Hepatocyte (in vitro differentiated cells): ENCODE results near the gene ZBTB21. TPM values are rescaled to one million over a fixed set of nuclear protein-coding genes. Genes with fewer than 3 reads are reported as not detected.

Experiments
- DNase-seq: peaks from one replicate; pipeline ENCODE4 v3.0.0-alpha.2; 2016; ENCODE audit warnings: low spot score
- H2AFZ ChIP-seq: fragments of 200-600 bp; sonication (generic); 2 replicates; pipeline ENCODE4 v1.6.0; 2016; ENCODE audit warnings: antibody characterized with exemption, mild to moderate bottlenecking
- H3K27ac ChIP-seq: fragments of 200-600 bp; sonication (generic); 2 replicates; pipeline ENCODE4 v1.5.1; 2016; ENCODE audit warnings: mild to moderate bottlenecking
- H3K27me3 ChIP-seq: fragments of 200-600 bp; sonication (generic); 2 replicates; pipeline ENCODE4 v1.6.1; 2016
- H3K36me3 ChIP-seq: fragments of 200-600 bp; sonication (generic); replicated peaks from 2 replicates; pipeline ENCODE4 v1.5.1; 2016; ENCODE audit warnings: low read depth; ENCODE audit not compliant: insufficient read depth
- H3K4me1 ChIP-seq: fragments of 200-600 bp; sonication (generic); 2 replicates; pipeline ENCODE4 v1.5.1; 2016; ENCODE audit warnings: mild to moderate bottlenecking, moderate library complexity; ENCODE audit not compliant: insufficient read depth
- H3K4me2 ChIP-seq: fragments of 200-600 bp; sonication (generic); 2 replicates; pipeline ENCODE4 v1.6.0; 2016
- H3K4me3 ChIP-seq: fragments of 200-600 bp; sonication (generic); 2 replicates; pipeline ENCODE4 v1.5.1; 2016; ENCODE audit warnings: mild to moderate bottlenecking
- H3K79me2 ChIP-seq: fragments of 200-600 bp; sonication (generic); 2 replicates; pipeline ENCODE4 v1.6.0; 2017; ENCODE audit warnings: mild to moderate bottlenecking
- H3K9me2 ChIP-seq: fragments of 200-600 bp; sonication (generic); replicated peaks from 2 replicates; pipeline ENCODE4 v1.6.0; 2017; ENCODE audit warnings: mild to moderate bottlenecking; ENCODE audit not compliant: insufficient read depth
- H3K9me3 ChIP-seq: fragments of 200-600 bp; sonication (generic); 2 replicates; pipeline ENCODE4 v1.5.1; 2016; ENCODE audit warnings: low read depth, mild to moderate bottlenecking
- H4K20me1 ChIP-seq: fragments of 200-600 bp; sonication (generic); 2 replicates; pipeline ENCODE4 v1.6.0; 2016; ENCODE audit warnings: mild to moderate bottlenecking; ENCODE audit not compliant: insufficient read depth, poor library complexity, severe bottlenecking
- CTCF ChIP-seq: fragments of 200-600 bp; sonication (generic); IDR thresholded peaks from 2 replicates; pipeline ENCODE4 v1.5.1; 2016; ENCODE audit warnings: antibody characterized with exemption, mild to moderate bottlenecking; ENCODE audit not compliant: poor library complexity
- EZH2 ChIP-seq: fragments of 200-600 bp; sonication (generic); IDR thresholded peaks from 2 replicates; pipeline ENCODE4 v1.6.1; 2016; ENCODE audit warnings: antibody characterized with exemption, mild to moderate bottlenecking, borderline replicate concordance
- EZH2phosphoT487 ChIP-seq: fragments of 200-600 bp; sonication (generic); IDR thresholded peaks from one replicate; pipeline ENCODE4 v1.6.1; 2018; ENCODE audit warnings: antibody characterized with exemption, mild to moderate bottlenecking, low read depth, moderate library complexity; ENCODE audit not compliant: unreplicated experiment, severe bottlenecking
- WGBS: methylation state at CpG from one replicate; pipeline ENCODE4 v1.1.6; 2016; ENCODE audit warnings: low lambda C conversion rate; ENCODE audit errors: missing lambda C conversion rate; 5-methylcytosine and 5-hydroxymethylcytosine counted together
- polyA plus RNA-seq: library from polyadenylated mRNA; unstranded; fragments of >200 nt; fragmentation: Nextera tagmentation; extraction: Ambion mirVana; gene quantifications from 2 replicates; pipeline ENCODE4 v1.2.1, GENCODE V29; 2016
- total RNA-seq: library from RNA; depleted of rRNA; stranded (reverse); fragments of >200 nt; gene quantifications from 2 replicates; pipeline ENCODE4 v1.2.3, GENCODE V29; 2014

ZBTB21 gene
- total and polyA plus RNA-seq, 2 experiments from 2014 or later: 6.0 to 21.5 TPM

GRCh38 chr21:42037516-42037915 lies 27.4 kb upstream of the ZBTB21 start:
- no peak for TF ChIP-seq CTCF
- H4K20me1 ChIP-seq: no peaks in the 10 kb centered on the region
- no peak for DNase-seq
- no peak overlapping the region for H3K4me3 ChIP-seq
- H3K9me3 ChIP-seq: no peaks in the 10 kb centered on the region
- no peaks in the 10 kb centered on the region for H3K9me2 ChIP-seq
- no peaks in the 10 kb centered on the region for H3K27me3 ChIP-seq
- peak overlapping the region; percentile 14 for H2AFZ ChIP-seq
- WGBS: 95% methylated on average over 9 of the region's 9 CpGs
- peak overlapping the region; percentile 92 for H3K27ac ChIP-seq
- peak overlapping the region; percentile 18 for H3K4me2 ChIP-seq
- H3K79me2 ChIP-seq: no peaks in the 10 kb centered on the region
- peaks cover 23% of the 10 kb centered on the region for H3K4me1 ChIP-seq
- H3K36me3 ChIP-seq: no peaks in the 10 kb centered on the region

GRCh38 chr21:42036313-42036712 lies 26.2 kb upstream of the ZBTB21 start:
- no peak for DNase-seq
- no peaks in the 10 kb centered on the region for H3K36me3 ChIP-seq
- H4K20me1 ChIP-seq: no peaks in the 10 kb centered on the region
- TF ChIP-seq EZH2 (no peak), EZH2phosphoT487 (no peak), CTCF (no peak)
- no peaks in the 10 kb centered on the region for H3K9me2 ChIP-seq
- H3K4me3 ChIP-seq: no peak overlapping the region
- no peak overlapping the region for H3K27ac ChIP-seq
- no peaks in the 10 kb centered on the region for H3K27me3 ChIP-seq
- H3K4me1 ChIP-seq: peaks cover 23% of the 10 kb centered on the region
- H2AFZ ChIP-seq: no peak overlapping the region
- no peak overlapping the region for H3K4me2 ChIP-seq
- 89% methylated on average over 2 of the region's 2 CpGs for WGBS
- no peaks in the 10 kb centered on the region for H3K79me2 ChIP-seq
- H3K9me3 ChIP-seq: no peaks in the 10 kb centered on the region

GRCh38 chr21:42032968-42033367 lies 22.8 kb upstream of the ZBTB21 start:
- no peak for TF ChIP-seq EZH2
- TF ChIP-seq EZH2phosphoT487: no peak
- no peak for TF ChIP-seq CTCF
- H3K27me3 ChIP-seq: no peaks in the 10 kb centered on the region

GRCh38 chr21:42032266-42032665 lies 22.1 kb upstream of the ZBTB21 start:
- H3K9me2 ChIP-seq: no peaks in the 10 kb centered on the region
- H2AFZ ChIP-seq: no peak overlapping the region
- no peaks in the 10 kb centered on the region for H3K27me3 ChIP-seq
- H3K79me2 ChIP-seq: no peaks in the 10 kb centered on the region
- H4K20me1 ChIP-seq: no peaks in the 10 kb centered on the region
- H3K4me2 ChIP-seq: no peak overlapping the region
- H3K9me3 ChIP-seq: no peaks in the 10 kb centered on the region
- WGBS: 93% methylated on average over 2 of the region's 2 CpGs
- TF ChIP-seq EZH2 (no peak), CTCF (no peak), EZH2phosphoT487 (no peak)
- no peak overlapping the region for H3K4me3 ChIP-seq
- no peak overlapping the region for H3K27ac ChIP-seq
- no peaks in the 10 kb centered on the region for H3K4me1 ChIP-seq
- DNase-seq: no peak
- no peaks in the 10 kb centered on the region for H3K36me3 ChIP-seq

More at GRCh38 chr21:42032968-42033367, 22.8 kb upstream of the ZBTB21 start:
- Histone ChIP-seq H4K20me1 (no peaks in the 10 kb centered on the region), H3K9me2 (no peaks in the 10 kb centered on the region), H2AFZ (no peak overlapping the region), H3K4me2 (no peak overlapping the region), H3K36me3 (no peaks in the 10 kb centered on the region), H3K79me2 (no peaks in the 10 kb centered on the region), H3K9me3 (no peaks in the 10 kb centered on the region), H3K4me3 (no peak overlapping the region), H3K27ac (no peak overlapping the region), H3K4me1 (no peaks in the 10 kb centered on the region)
- DNase-seq: no peak
- 94% methylated on average over 3 of the region's 3 CpGs for WGBS
